Caco-2 (cell line): Measurements from ENCODE around the gene DOCK9. TPM values are rescaled to one million over a fixed set of nuclear protein-coding genes. Genes with fewer than 3 reads are reported as not detected.

Source experiments
- BruUV-seq: library from RNA; stranded (reverse); fragments of 400-500 nt; replicated peaks from 2 replicates; lab custom pipeline; 2021; lab: Mats Ljungman, UMichigan
- CTCF ChIA-PET: fragments of 300-600 bp; sonication (Branson Sonifier 250); formaldehyde crosslinking; loops from one replicate; lab custom pipeline; 2022; ENCODE audit warnings: antibody characterized with exemption; lab: Charles Lee
- POLR2A ChIA-PET: fragments of 300-600 bp; sonication (Branson Sonifier 250); formaldehyde crosslinking; loops from one replicate; lab custom pipeline; 2022; ENCODE audit warnings: antibody characterized with exemption; lab: Charles Lee
- DNase-seq, 2 experiments: peaks; one replicate each; pipeline versions ENCODE4 v3.0.0 to v3.0.0-alpha.2; 2020 to 2022
- H3K27me3 ChIP-seq: replicated peaks from 2 replicates; pipeline ENCODE4 v1.6.0; 2011; ENCODE audit warnings: low read length; ENCODE audit not compliant: control insufficient read depth, insufficient read depth
- H3K36me3 ChIP-seq: 2 replicates; pipeline ENCODE4 v1.5.1; 2011; ENCODE audit warnings: low read length; ENCODE audit not compliant: control insufficient read depth, insufficient read depth
- H3K4me1 ChIP-seq: fragments of 250-450 bp; sonication (Bioruptor Pico); 2 replicates; pipeline ENCODE4 v1.5.1; 2020; ENCODE audit warnings: mild to moderate bottlenecking
- H3K4me3 ChIP-seq: 2 replicates; pipeline ENCODE4 v1.5.1; 2011; ENCODE audit warnings: low read depth, mild to moderate bottlenecking, control low read depth, low read length
- H3K9me3 ChIP-seq: fragments of 250-450 bp; sonication (Bioruptor Pico); 2 replicates; pipeline ENCODE4 v1.5.1; 2020; ENCODE audit warnings: mild to moderate bottlenecking, moderate library complexity
- H3K27ac Mint-ChIP-seq: one replicate; pipeline ENCODE4 v1.8.0; 2022; ENCODE audit warnings: mixed read lengths; ENCODE audit not compliant: unreplicated experiment
- H3K27me3 Mint-ChIP-seq: one replicate; pipeline ENCODE4 v1.8.0; 2022; ENCODE audit warnings: mixed read lengths; ENCODE audit not compliant: insufficient read depth, unreplicated experiment
- H3K36me3 Mint-ChIP-seq: one replicate; pipeline ENCODE4 v1.8.0; 2022; ENCODE audit warnings: mild to moderate bottlenecking, mixed read lengths; ENCODE audit not compliant: insufficient read depth, unreplicated experiment
- H3K4me1 Mint-ChIP-seq: one replicate; pipeline ENCODE4 v1.8.0; 2022; ENCODE audit warnings: low read depth, mixed read lengths; ENCODE audit not compliant: unreplicated experiment
- H3K4me3 Mint-ChIP-seq: one replicate; pipeline ENCODE4 v1.8.0; 2022; ENCODE audit warnings: mild to moderate bottlenecking, moderate library complexity, mixed read lengths; ENCODE audit not compliant: unreplicated experiment
- H3K9me3 Mint-ChIP-seq: one replicate; pipeline ENCODE4 v1.8.0; 2022; ENCODE audit warnings: mixed read lengths; ENCODE audit not compliant: unreplicated experiment
- CTCF ChIP-seq, 2 experiments: fragments of 200-600 bp in 1 of 2; IDR thresholded peaks; 1 replicate in 1 of 2; 2 replicates in 1 of 2; pipeline versions ENCODE4 v1.5.1 to v1.8.0; 2011 to 2022; ENCODE audit warnings: antibody characterized with exemption in 1 of 2, control low read depth in 1 of 2, inconsistent platforms in 1 of 2, low read depth in 1 of 2, low read length in 1 of 2, mild to moderate bottlenecking in 1 of 2, moderate library complexity in 1 of 2; ENCODE audit not compliant: insufficient read depth in 1 of 2, severe bottlenecking in 1 of 2, unreplicated experiment in 1 of 2
- intact Hi-C: fragments of 100-400 bp; cut with micrococcal nuclease; formaldehyde crosslinking; loops from one replicate; pipeline ENCODE4 v1.10.0; 2022; ENCODE audit not compliant: unreplicated experiment
- total RNA-seq: library from RNA; stranded (reverse); gene quantifications from 2 replicates; pipeline ENCODE4 v1.2.3, GENCODE V29; 2022

The DOCK9 gene
- total RNA-seq, 1 experiment from 2014 or later, result 260 TPM

GRCh38 chr13:99013951-99014350 lies 36.1 kb upstream of the DOCK9 start:
- no peaks in the 10 kb centered on the region for H3K27me3 Mint-ChIP-seq
- H3K27ac Mint-ChIP-seq, result no peak overlapping the region
- Histone ChIP-seq H3K4me1 (no peaks in the 10 kb centered on the region), H3K4me3 (no peak overlapping the region), H3K9me3 (no peaks in the 10 kb centered on the region), H3K27me3 (no peaks in the 10 kb centered on the region), H3K36me3 (peaks cover 1% of the 10 kb centered on the region; the same call in 1 of the 2 replicates)
- TF ChIP-seq CTCF (IDR thresholded peaks at IDR 0.05; ENCODE audit: insufficient read depth in 1 of 2, low read depth in 1 of 2, low read length in 1 of 2, severe bottlenecking in 1 of 2, unreplicated experiment in 1 of 2), result no peak
- BruUV-seq, result no TSS peak
- ChIA-PET POLR2A (no interaction called here), CTCF (no interaction called here)
- no peaks in the 10 kb centered on the region for H3K9me3 Mint-ChIP-seq
- DNase-seq, result no peak
- no peak overlapping the region for H3K4me3 Mint-ChIP-seq
- intact Hi-C loops, result no loop called here
- peaks cover 7% of the 10 kb centered on the region for H3K36me3 Mint-ChIP-seq
- peaks cover 15% of the 10 kb centered on the region for H3K4me1 Mint-ChIP-seq

- ChIA-PET CTCF (no interaction called here), POLR2A (no interaction called here)
- BruUV-seq, result no TSS peak
- Mint-ChIP-seq H3K9me3 (no peaks in the 10 kb centered on the region), H3K27ac (no peak overlapping the region), H3K4me3 (no peak overlapping the region), H3K36me3 (peaks cover 7% of the 10 kb centered on the region), H3K27me3 (no peaks in the 10 kb centered on the region), H3K4me1 (peaks cover 15% of the 10 kb centered on the region)
- H3K4me1 ChIP-seq, result no peaks in the 10 kb centered on the region
- intact Hi-C loops, result no loop called here
- no peak overlapping the region for H3K4me3 ChIP-seq
- H3K9me3 ChIP-seq, result no peaks in the 10 kb centered on the region
- H3K36me3 ChIP-seq, result peaks cover 1% of the 10 kb centered on the region; the same call in 1 of the 2 replicates
- no peaks in the 10 kb centered on the region for H3K27me3 ChIP-seq
- TF ChIP-seq CTCF (IDR thresholded peaks at IDR 0.05; ENCODE audit: insufficient read depth in 1 of 2, low read depth in 1 of 2, low read length in 1 of 2, severe bottlenecking in 1 of 2, unreplicated experiment in 1 of 2), result no peak
- DNase-seq, result no peak
Observed at GRCh38 chr13:99012539-99012938, 34.7 kb upstream of the DOCK9 start.

- POLR2A ChIA-PET, result interaction anchor here (0.7 kb wide), 1 partner anchor 24 kb away, joined by 3 read pairs; no protein-coding TSS in a partner anchor
- no peak for DNase-seq
- BruUV-seq, result no TSS peak
- Histone ChIP-seq H3K27me3 (no peaks in the 10 kb centered on the region), H3K4me3 (no peak overlapping the region), H3K36me3 (peaks cover 1% of the 10 kb centered on the region; the same call in 1 of the 2 replicates), H3K4me1 (no peaks in the 10 kb centered on the region), H3K9me3 (no peaks in the 10 kb centered on the region)
- Mint-ChIP-seq H3K9me3 (no peaks in the 10 kb centered on the region), H3K27me3 (no peaks in the 10 kb centered on the region), H3K4me3 (no peak overlapping the region), H3K36me3 (peaks cover 7% of the 10 kb centered on the region), H3K4me1 (peaks cover 15% of the 10 kb centered on the region), H3K27ac (no peak overlapping the region)
- TF ChIP-seq CTCF (IDR thresholded peaks at IDR 0.05; ENCODE audit: insufficient read depth in 1 of 2, low read depth in 1 of 2, low read length in 1 of 2, severe bottlenecking in 1 of 2, unreplicated experiment in 1 of 2), result no peak
- intact Hi-C loops, result no loop called here
- CTCF ChIA-PET, result interaction anchor here (0.7 kb wide), 1 partner anchor 9 kb away, joined by 3 read pairs; no protein-coding TSS in a partner anchor
Observed at GRCh38 chr13:99009987-99010551, 32.2 kb upstream of the DOCK9 start.
